ENCODE data around the gene SSH2.
"Not testable (repeated sequence)": the region's sequence is repeated elsewhere in the genome, so short reads cannot be mapped to it uniquely, and the experiment has no call there.

SSH2 gene

DNA sequence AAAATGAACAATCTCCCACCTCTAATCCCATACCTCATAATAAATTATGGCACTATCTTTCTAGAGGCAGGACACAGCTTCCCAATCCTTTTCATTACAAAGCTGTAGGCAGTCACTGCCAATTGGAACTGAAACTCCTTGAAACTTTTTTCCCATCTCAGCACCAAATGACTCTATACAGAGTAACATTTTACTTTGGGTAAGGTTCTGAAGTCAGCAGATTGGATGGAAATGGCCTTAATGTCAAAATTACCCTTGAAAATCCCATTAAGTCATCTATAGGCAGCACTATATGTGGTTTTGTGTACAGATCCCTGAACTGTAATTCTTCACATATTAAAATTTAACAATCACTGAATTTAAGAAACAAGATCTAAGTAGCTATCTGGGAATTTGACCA is 277.1 kb downstream of the SSH2 start:
- no peak for DNase-seq

DNA sequence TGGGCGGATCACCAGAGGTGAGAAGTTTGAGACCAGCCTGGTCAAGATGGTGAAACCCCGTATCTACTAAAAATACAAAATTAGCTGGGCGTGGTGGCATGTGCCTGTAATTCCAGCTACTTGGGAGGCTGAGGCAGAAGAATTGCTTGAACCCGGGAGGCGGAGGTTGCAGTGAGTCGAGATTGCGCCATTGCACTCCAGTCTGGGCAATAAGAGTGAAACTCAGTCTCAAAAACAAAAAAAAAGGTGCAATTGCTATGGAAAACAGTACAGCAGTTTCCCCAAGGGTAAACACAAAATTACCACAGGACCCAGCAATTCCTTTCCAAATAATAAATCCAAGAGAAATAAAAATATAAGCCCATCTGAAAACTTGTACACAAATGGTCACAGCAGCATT is 278.1 kb downstream of the SSH2 start:
- not testable (repeated sequence) for DNase-seq

DNA sequence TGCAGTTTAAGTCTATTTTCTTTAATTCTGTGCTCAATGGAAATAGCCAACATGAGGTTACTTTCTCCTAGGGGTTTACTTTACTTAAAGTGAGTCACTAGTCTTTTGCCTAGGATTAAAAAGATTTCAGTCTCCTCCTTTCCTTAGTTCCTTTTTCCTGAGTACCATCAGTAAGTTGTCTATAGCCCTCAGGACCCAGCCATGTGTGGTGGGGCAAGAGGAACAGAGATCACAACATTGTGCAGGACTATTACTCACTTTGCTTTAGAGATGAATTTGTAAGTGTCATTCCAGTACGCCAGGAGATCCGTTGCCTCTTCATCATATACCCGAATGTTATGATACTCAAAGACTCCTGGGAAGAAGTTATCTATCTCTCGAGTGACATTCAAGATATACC is 279.6 kb downstream of the SSH2 start:
- no peak for DNase-seq

DNA sequence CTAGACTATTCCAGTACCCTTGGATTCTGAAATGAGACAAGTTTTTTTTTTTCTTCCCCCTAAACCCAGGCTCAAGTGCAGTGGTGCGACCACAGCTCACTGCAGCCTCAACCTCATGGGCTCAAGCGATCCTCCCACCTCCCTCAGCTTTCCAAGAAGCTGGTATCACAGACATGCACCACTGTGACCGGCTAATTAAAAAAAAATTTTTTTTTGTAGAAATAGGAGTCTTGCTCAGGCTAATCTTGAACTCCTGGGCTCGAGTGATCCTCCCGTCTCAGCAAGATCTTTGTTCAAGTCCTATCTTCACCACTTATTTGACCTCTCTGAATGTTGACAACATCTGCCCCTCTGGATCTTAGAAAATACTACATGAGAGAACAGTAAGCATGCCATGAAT is 280.7 kb downstream of the SSH2 start:
- no peak for DNase-seq

- DNase-seq = no peak
Observed at GRCh38 chr17:29648005-29648404, 282.0 kb downstream of the SSH2 start.

- no peak for DNase-seq
Observed at GRCh38 chr17:29645515-29646051, 284.4 kb downstream of the SSH2 start.

DNA sequence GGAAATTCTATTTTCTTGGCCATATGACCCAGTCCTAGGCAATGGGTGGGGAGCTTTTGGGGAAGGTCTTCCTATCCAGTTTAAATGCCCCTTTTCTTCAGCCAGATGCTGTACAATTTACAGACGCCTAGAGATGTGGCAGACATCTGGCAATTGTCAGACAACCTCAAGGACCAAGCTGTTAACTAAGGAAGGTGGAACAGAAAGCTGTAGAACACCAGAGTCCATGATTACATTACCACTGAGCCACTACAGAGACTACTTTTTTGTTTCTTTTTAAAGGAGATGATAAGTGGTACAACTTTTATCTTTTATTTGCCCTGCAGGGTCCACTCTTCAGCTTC is 286.2 kb downstream of the SSH2 start:
- DNase-seq = no peak

DNA sequence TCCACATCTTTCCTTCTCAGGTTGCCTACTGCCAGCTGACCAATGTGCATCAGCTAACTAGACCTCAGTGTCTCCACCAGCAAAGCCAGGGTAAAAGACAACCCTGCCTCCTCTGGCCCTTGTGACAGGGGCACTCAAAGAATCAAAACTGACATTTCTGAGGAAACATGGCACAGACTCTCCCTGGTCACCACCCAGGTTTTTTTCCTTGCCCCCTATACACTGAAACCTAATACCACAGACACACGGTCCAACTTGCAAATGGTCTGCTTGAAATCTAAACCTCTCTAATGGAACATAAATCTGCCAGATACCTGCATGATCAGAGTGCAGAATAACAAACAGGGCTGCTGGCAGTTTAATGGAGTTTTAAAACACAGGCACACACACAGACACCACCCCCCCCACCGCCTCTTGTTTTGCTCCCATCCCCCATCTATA is 287.8 kb downstream of the SSH2 start:
- no peak for DNase-seq

DNA sequence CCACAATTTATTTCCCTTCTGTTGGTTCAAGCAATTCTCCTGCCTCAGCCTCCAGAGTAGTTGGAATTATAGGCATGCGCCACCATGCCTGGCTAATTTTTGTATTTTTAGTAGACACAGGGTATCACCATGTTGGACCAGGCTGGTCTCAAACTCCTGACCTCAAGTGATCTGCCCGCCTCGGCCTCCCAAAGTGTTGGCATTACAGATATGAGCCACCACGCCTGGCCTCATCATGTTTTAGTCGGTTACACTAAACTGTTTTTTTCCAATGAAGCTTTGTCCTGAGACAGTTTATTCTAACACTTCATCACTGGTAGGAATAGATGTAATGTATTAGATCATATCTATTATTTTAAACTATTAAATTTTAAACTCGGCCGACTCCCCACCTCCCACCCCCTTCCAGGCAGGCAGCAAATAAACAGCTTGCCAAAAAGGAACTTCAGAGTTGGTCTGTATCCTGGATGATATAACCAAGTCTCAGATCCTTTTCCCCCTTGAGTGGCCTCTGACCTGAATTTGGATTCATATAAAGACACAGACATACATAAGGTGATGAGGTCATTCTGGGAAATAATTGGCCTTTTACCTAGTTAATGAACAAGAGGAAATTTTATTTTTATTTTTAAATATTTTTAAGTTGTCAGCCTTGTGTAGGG is 288.9 kb downstream of the SSH2 start:
- DNase-seq = no peak

DNA sequence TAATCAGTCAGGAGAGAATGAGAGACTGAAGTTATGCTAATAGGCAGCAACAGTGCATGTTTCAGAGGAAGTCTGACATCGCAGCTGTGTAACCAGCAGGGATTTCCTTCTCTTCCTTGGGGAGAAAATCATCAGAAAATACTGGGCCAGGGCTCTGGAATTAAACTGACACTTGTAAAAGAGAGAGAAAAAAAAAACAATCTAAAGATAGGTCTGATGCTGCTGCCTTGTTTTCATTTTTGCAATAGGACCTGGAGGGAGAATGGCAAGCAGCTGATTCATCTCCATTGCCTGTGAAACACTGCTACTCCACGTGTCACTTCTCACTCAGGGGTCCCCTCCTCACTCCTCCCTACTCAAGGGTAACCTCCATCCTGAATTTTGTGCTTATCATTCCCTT is 289.6 kb downstream of the SSH2 start:
- no peak for DNase-seq

- DNase-seq = no peak
Observed at GRCh38 chr17:29633886-29634285, 296.1 kb downstream of the SSH2 start.

DNA sequence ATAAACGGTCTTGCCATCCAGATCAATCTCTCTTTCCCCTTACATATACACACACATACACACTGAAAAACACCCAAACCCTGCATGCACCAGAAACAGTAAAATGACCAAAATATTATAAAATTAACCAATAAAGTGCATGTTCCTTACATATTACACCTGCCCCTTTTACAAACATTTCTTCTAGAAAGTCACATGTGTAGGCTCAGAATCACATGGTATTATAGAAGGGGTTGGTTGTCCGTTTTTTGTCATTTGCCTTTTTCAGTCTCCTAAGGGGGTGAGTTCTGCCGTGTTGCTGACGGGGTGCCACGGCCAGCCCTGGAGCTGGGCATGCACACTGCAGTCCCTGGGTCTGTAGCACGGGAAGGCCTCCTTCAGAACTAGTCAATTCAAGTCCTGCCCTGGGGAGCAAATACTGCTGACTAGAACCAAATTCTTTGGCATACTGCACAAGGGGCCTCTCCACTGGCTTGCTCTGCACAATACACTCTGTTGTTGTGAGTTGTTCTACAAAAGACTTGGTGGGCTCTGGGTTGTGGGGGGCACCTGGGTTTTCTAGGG is 299.3 kb downstream of the SSH2 start:
- no peak for DNase-seq

GRCh38 chr17:29629839-29630238 is 300.2 kb downstream of the SSH2 start:
- DNase-seq = no peak

- no peak for DNase-seq
Observed at GRCh38 chr17:29628644-29629043, 301.4 kb downstream of the SSH2 start.

- DNase-seq = no peak
Observed at GRCh38 chr17:29627951-29628350, 302.1 kb downstream of the SSH2 start.

DNA sequence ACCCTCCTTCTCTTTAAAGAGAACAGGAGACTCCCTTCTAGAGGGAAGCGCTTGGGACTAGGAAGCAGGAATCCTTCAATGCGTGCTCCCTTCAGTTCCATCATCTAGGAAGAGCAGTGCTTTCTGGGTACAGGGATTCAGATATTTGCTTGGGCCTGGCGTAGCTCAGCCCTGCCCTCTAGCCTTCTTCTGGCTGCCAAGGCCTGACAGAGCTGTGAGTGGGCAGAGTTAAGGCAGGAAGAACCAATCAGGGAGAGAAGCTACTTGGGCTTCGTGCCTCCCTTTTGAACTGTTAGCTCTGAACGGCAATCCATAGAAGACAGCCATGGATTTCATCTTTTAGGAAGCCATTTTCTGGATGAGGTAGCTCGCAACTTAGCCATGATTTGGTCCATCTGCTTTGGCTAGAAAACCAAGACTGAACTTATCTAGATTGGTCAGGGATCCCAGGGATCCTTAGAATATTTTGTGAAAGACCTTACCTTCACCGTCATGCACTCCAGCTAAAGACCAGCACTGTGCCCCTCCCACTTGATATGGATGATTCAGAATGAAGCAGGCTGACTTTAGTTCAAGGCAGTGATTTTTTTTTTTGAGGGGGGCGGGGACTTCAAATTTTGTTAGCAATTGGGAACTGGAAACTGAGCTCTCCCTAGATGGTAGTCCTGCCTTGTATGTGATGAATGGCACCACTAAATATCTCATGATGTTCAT is 304.8 kb downstream of the SSH2 start:
- peak in 1 of 2 donors; percentile 38 for DNase-seq

GRCh38 chr17:29624586-29624985 is 305.4 kb downstream of the SSH2 start:
- DNase-seq = no peak

GRCh38 chr17:29623283-29623647 is 306.8 kb downstream of the SSH2 start:
- DNase-seq = no peak

- peak; percentile 58 to 68 for DNase-seq
Observed at GRCh38 chr17:29622337-29623282, 307.4 kb downstream of the SSH2 start, which contains the start of gene CORO6. Gene CORO6 (minus strand): TSS chr17:29622912. CDS start chr17:29621421, 1,491 bp downstream.

GRCh38 chr17:29621751-29622194 is 308.3 kb downstream of the SSH2 start:
- no peak for DNase-seq

GRCh38 chr17:29620779-29621500 is 309.1 kb downstream of the SSH2 start:
- no peak for DNase-seq

- no peak for DNase-seq
Observed at GRCh38 chr17:29620271-29620670, 309.8 kb downstream of the SSH2 start.
